GM19468 (cell line): ENCODE results near the gene LIPC.

Experiments
- ATAC-seq: cut with Tn5 transposase; IDR thresholded peaks from one replicate; pipeline ENCODE4 v1.9.1; 2021; ENCODE audit warnings: mild to moderate bottlenecking, moderate library complexity, moderate number of reproducible peaks; ENCODE audit not compliant: unreplicated experiment; ENCODE audit errors: extremely low read depth

LIPC gene

DNA sequence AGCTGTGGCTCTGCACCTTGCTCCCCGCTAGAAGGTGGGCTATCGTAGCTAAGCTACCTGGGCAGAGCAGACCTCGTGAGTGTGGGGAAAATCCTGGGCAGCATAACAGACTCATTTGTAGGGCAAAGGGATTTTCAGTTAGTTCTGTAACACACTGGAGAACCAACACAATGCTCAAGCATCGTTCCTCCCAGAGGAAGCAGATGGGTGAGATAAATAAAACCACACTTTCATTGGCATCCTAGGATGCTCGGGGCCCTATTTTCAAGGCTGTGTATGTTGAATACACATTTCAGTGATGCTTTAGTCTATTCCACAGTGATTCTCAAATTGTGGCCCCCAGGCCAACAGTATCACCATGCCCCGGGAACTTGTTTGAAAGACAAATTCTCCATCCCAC, 20.0 kb downstream of the LIPC start:
- no peak for ATAC-seq

DNA sequence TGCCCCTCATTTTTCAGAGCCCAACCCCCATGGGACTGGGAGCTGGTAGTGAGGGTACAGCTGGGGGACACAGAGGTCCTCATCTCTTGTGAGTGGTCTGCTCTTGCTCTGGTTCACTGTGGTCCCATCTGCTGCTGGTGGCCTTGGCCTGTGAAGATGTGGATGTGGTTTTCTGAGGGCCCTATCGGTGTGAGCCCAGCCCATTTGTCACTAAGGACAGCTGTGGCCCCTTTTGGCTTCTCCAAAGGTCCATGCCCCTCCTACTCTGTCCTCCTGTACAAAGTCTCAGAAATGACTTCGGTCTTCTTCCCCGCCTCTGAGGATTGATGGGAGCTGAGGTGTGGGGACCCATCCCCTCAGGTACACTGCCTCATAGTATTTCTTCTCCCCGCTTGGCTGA, 21.0 kb downstream of the LIPC start:
- ATAC-seq, result no peak

- no peak for ATAC-seq
Measured at GRCh38 chr15:58453931-58454793, 22.4 kb downstream of the LIPC start.

GRCh38 chr15:58454950-58455401, 23.2 kb downstream of the LIPC start:
- no peak for ATAC-seq

- peak; percentile 38 for ATAC-seq
Measured at GRCh38 chr15:58457466-58457965, 25.7 kb downstream of the LIPC start.

DNA sequence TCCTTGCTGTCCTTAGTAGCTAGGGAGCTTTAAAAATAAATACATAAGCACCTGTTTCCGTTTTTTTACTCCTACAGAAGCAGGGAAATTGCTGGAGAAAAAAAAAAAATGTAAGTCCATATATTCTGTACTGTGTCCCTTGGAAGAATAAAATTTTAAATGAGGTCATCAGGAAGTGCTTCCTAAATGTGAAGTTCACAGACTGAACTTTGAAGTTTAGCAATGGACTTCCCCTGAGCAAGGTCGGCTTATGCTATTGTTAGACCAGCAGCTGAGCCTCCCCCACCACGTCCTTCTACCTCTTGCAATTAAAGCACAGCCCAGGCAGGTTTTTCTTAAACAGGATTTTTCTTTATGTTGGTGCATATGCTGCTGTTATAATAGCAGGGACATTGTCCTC, 26.3 kb downstream of the LIPC start:
- ATAC-seq, result no peak

- no peak for ATAC-seq
Measured at GRCh38 chr15:58459045-58459444, 27.3 kb downstream of the LIPC start.

DNA sequence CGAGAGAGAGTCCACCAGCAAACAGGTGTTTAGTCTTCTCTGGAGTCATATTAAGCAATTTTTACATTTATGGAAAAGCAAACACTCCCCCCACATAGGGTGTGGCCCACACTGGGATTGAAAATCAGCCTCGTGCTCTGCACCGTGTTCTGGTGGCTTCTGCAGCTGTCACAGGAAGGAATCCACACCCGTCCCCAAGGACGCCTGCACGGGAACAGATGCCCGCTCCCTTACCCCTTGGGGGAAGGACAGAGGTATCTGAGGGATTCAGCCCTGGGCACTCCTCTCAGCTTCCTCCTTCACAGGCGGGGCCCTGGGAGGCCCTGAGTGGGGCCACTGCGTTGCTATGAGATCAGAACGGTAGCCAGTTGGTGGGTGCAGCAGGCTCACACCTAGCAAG, 27.8 kb downstream of the LIPC start:
- ATAC-seq, result no peak

- no peak for ATAC-seq
Measured at GRCh38 chr15:58460116-58460790, 28.5 kb downstream of the LIPC start.

DNA sequence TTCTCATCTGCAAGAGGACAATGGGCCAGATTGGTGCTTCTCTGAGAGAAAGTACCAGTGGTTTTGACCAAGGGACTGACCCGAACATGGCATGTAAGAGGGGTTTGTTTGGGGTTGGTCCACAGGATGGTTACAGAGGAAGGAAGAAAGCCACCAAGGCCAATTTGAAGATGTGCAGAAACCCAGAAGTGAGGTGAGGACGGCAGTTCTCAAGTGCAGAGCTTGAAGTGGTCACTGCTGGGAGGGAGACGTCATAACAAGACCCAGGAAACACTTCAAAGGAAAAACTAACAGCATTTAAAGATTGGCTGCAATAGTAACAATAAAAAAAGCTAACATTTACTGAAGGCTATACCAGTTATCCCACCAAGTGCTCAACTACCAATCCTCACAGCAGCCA, 29.1 kb downstream of the LIPC start:
- no peak for ATAC-seq

GRCh38 chr15:58462547-58462946, 30.8 kb downstream of the LIPC start:
- ATAC-seq, result no peak

DNA sequence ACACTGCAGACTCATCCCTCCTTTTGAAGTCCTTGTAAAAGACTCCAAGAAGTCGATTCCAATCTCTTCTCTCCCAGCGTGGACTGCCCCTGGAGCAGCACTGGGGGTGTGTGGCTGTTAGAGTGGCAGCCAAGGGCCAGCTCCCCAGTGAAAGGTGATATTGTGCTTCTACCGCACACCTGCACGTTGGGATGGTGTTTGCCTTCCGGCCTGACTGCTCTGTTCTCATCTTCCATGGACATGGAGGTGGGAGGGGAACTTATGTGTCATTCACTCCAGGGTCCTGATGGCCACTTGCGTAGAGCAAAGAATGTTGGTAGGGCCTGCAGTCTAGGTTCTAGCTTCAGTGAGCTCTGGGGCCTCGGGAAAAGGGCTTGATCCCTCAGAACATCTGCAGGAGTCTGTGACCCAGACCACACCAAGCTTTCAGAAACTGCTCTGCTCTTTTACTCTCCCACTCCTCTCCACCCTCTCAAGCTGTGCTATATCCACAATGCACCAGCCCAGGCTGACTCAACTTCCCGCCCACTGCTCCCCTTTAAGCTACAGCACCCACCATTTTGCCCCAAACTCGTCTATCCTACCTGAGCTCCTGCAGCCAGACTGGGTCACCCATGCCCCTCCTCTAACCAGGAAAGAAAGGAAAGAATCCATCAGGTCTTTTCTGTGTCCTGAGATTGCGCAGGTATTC, 31.3 kb downstream of the LIPC start:
- no peak for ATAC-seq

- ATAC-seq, result no peak
Measured at GRCh38 chr15:58463815-58464650, 32.2 kb downstream of the LIPC start.

- no peak for ATAC-seq
Measured at GRCh38 chr15:58465070-58465469, 33.3 kb downstream of the LIPC start.

GRCh38 chr15:58465866-58466517, 34.2 kb downstream of the LIPC start:
- no peak for ATAC-seq

GRCh38 chr15:58466566-58466965, 34.8 kb downstream of the LIPC start:
- ATAC-seq, result no peak

- ATAC-seq, result no peak
Measured at GRCh38 chr15:58467121-58467721, 35.4 kb downstream of the LIPC start.

- ATAC-seq, result no peak
Measured at GRCh38 chr15:58467722-58468423, 36.1 kb downstream of the LIPC start.
